Cardiac septum (tissue), 1 donor: ENCODE results near the gene DAPL1. TPM values are rescaled to one million over a fixed set of nuclear protein-coding genes. Genes with fewer than 3 reads are reported as not detected.
"Not testable (repeated sequence)": the region's sequence is repeated elsewhere in the genome, so short reads cannot be mapped to it uniquely, and the experiment has no call there.

Source experiments
- DNase-seq: peaks from one replicate; pipeline ENCODE4 v3.0.0-alpha.2; 2020; ENCODE audit warnings: low spot score
- intact Hi-C: fragments of 100-400 bp; cut with DNase I; formaldehyde crosslinking; loops from one replicate; pipeline ENCODE4 v1.14.0; 2022
- total RNA-seq: library from RNA; stranded (reverse); fragmentation: NEBNext Ultra II Directional; extraction: Animal tissue kit (Norgen Biotek cat#: 25700); gene quantifications from one replicate; pipeline ENCODE4 v1.2.1, GENCODE V29; 2021
- donor health status: DM: no; HTN: no; CAD: no.

DAPL1 gene
- total RNA-seq, 1 donor from 2014 or later = not detected

DNA sequence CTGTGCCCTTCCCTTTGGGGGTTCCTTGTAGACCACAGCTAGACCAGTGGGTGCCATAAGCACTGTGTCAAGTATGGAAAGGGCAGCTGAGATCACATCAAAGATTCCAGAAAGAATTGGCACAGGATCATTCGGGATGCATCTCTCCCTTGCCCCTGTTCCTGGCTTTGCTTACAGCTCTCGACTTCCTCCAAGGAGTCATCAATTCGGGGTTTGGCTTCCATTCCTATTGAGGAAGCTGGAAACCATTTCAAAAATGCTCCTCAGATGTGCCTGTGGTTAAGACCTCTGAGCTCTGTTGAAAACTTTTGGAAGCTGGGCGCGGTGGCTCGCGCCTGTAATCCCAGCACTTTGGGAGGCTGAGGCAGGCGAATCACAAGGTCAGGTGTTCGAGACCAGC is 65.1 kb downstream of the DAPL1 start:
- DNase-seq, intact Hi-C loops: not testable (repeated sequence)

DNA sequence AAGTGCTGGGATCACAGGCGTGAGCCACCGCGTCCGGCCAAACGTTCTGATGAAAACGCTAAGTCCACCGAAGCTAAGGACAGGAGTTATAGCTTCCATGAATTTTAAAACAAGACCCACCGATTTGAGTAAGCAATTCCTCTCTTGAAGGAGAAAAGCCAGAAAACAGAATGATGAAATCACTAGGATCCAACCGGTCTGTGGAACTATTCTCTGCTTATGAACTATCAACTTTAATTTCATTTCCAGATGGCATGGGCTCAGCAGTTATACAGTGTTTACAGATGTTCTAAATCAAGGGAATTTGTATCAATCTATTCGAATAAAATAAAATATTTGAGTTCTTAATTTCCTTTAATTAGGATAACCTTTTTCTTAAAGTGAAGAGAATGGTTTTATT is 66.5 kb downstream of the DAPL1 start:
- intact Hi-C loops, DNase-seq: not testable (repeated sequence)

DNA sequence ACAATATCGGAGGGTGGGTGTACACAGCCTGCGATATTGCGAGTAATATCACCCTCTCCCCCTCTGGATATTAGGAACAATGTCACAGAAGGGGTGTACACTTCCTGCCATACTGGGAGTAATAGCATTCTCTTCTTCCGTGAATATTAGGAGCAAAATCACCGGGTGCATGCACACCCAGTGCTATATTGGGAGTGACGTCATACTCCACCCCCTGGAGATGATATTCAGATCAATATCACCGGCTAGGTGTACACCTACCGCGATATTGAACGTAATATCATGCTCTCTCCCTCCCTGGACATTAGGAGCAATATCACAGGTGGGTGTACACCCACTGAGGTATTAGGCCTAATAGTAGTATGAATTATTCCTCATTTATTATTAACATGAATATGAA is 70.4 kb downstream of the DAPL1 start:
- not testable (repeated sequence) for DNase-seq

More for the DNA sequence above, 70.4 kb downstream of the DAPL1 start:
- intact Hi-C loops = not testable (repeated sequence)

Other genes starting within 250 kb of the DAPL1 start
- 55.6 TPM for gene TANC1, start 173.3 kb downstream of the DAPL1 start, total RNA-seq